HepG2 (cell line): ENCODE measurements around the gene NFATC3. TPM values are rescaled to one million over a fixed set of nuclear protein-coding genes. Genes with fewer than 3 reads are reported as not detected.

ENCODE experiments used
- ARHGAP35 ChIP-seq: sonication (generic); formaldehyde crosslinking; IDR thresholded peaks from 2 replicates; pipeline ENCODE4 v1.9.0; 2022; ENCODE audit warnings: mild to moderate bottlenecking, inconsistent platforms, moderate library complexity, missing genetic modification reagents, borderline replicate concordance
- ESRRA ChIP-seq: sonication (generic); formaldehyde crosslinking; IDR thresholded peaks from 2 replicates; pipeline ENCODE4 v1.5.1; 2020; ENCODE audit warnings: mild to moderate bottlenecking, low read depth, missing genetic modification reagents
- KMT2A ChIP-seq: sonication (generic); formaldehyde crosslinking; IDR thresholded peaks from 2 replicates; pipeline ENCODE4 v1.4.0; 2020; ENCODE audit warnings: missing genetic modification reagents
- MED8 ChIP-seq: sonication (generic); formaldehyde crosslinking; IDR thresholded peaks from 2 replicates; pipeline ENCODE4 v1.8.1; 2023; ENCODE audit warnings: mild to moderate bottlenecking, missing genetic modification reagents; ENCODE audit not compliant: insufficient replicate concordance
- MIER2 ChIP-seq: IDR thresholded peaks from 2 replicates; pipeline ENCODE4 v1.6.1; 2016; ENCODE audit warnings: missing biosample characterization, missing genetic modification reagents
- NRL ChIP-seq: sonication (generic); formaldehyde crosslinking; IDR thresholded peaks from 2 replicates; pipeline ENCODE4 v1.5.0; 2020; ENCODE audit warnings: missing genetic modification reagents, mild to moderate bottlenecking, moderate library complexity, borderline replicate concordance
- PHF8 ChIP-seq: sonication (generic); formaldehyde crosslinking; IDR thresholded peaks from 2 replicates; pipeline ENCODE4 v1.5.0; 2020; ENCODE audit warnings: missing genetic modification reagents
- PLSCR1 ChIP-seq: sonication (generic); formaldehyde crosslinking; IDR thresholded peaks from 2 replicates; pipeline ENCODE4 v1.5.0; 2020; ENCODE audit warnings: missing genetic modification reagents, mild to moderate bottlenecking, borderline replicate concordance
- POLR2AphosphoS2 ChIP-seq: IDR thresholded peaks from 2 replicates; pipeline ENCODE4 v1.6.1; 2011; ENCODE audit warnings: low read depth, low read length, improper control_type of control experiment
- RFXANK ChIP-seq: IDR thresholded peaks from 2 replicates; pipeline ENCODE4 v1.6.1; 2016
- SCMH1 ChIP-seq: sonication (generic); formaldehyde crosslinking; IDR thresholded peaks from 2 replicates; pipeline ENCODE4 v1.9.0; 2021; ENCODE audit warnings: missing genetic modification reagents, mild to moderate bottlenecking, borderline replicate concordance
- SIX1 ChIP-seq: sonication (generic); formaldehyde crosslinking; IDR thresholded peaks from 2 replicates; pipeline ENCODE4 v1.4.0; 2020; ENCODE audit warnings: missing genetic modification reagents, borderline replicate concordance
- TSC22D2 ChIP-seq: sonication (generic); formaldehyde crosslinking; IDR thresholded peaks from 2 replicates; pipeline ENCODE4 v1.5.1; 2020; ENCODE audit warnings: missing genetic modification reagents, mild to moderate bottlenecking, borderline replicate concordance
- U2AF2 ChIP-seq: fragments of 200-400 bp; formaldehyde crosslinking; IDR thresholded peaks from 2 replicates; pipeline ENCODE4 v1.6.1; 2017; ENCODE audit warnings: low read depth, mild to moderate bottlenecking, low read length
- ZFP90 ChIP-seq: sonication (generic); formaldehyde crosslinking; IDR thresholded peaks from 2 replicates; pipeline ENCODE4 v1.8.0; 2022; ENCODE audit warnings: missing genetic modification reagents, mild to moderate bottlenecking, inconsistent platforms, borderline replicate concordance
- ZFX ChIP-seq: sonication (generic); formaldehyde crosslinking; IDR thresholded peaks from 2 replicates; pipeline ENCODE4 v1.4.0; 2020; ENCODE audit warnings: mild to moderate bottlenecking, low read depth, missing genetic modification reagents, moderate library complexity
- ZNF331 ChIP-seq: sonication (generic); formaldehyde crosslinking; IDR thresholded peaks from 2 replicates; pipeline ENCODE4 v1.4.0; 2020; ENCODE audit warnings: missing genetic modification reagents
- ZNF460 ChIP-seq: sonication (generic); formaldehyde crosslinking; IDR thresholded peaks from 2 replicates; pipeline ENCODE4 v1.5.1; 2020; ENCODE audit warnings: missing genetic modification reagents, mild to moderate bottlenecking, borderline replicate concordance
- ZNF530 ChIP-seq: sonication (generic); formaldehyde crosslinking; IDR thresholded peaks from 2 replicates; pipeline ENCODE4 v1.5.0; 2020; ENCODE audit warnings: low read depth, mild to moderate bottlenecking, missing genetic modification reagents
- ZNF740 ChIP-seq: sonication (generic); formaldehyde crosslinking; IDR thresholded peaks from 2 replicates; pipeline ENCODE4 v1.4.0; 2020; ENCODE audit warnings: missing genetic modification reagents
- ZNF839 ChIP-seq: sonication (generic); formaldehyde crosslinking; IDR thresholded peaks from 2 replicates; pipeline ENCODE4 v1.4.0; 2020; ENCODE audit warnings: missing genetic modification reagents, mild to moderate bottlenecking, borderline replicate concordance
- ZNF883 ChIP-seq: sonication (generic); formaldehyde crosslinking; IDR thresholded peaks from 2 replicates; pipeline ENCODE4 v1.5.1; 2020; ENCODE audit warnings: mild to moderate bottlenecking, missing genetic modification reagents; ENCODE audit errors: not compliant biosample characterization
- polyA plus RNA-seq, 8 experiments: library from polyadenylated mRNA; depleted of rRNA in 3 of 8; stranded (reverse) in 7 of 8; unstranded in 1 of 8; fragments of >200 nt; fragmentation: Illumina TruSeq in 4 of 8; extraction: Trizol in 4 of 8; gene quantifications; 2 replicates each; pipeline versions ENCODE4 v1.2.1 to v1.2.3, GENCODE V29; 2011 to 2016; ENCODE audit warnings: low read depth in 4 of 8, missing spikeins in 1 of 8, mixed read lengths in 1 of 8; ENCODE audit not compliant: insufficient read depth in 1 of 8
- total RNA-seq, 5 experiments: library from RNA; depleted of rRNA; stranded (reverse); fragments of >200 nt; fragmentation: Illumina TruSeq; extraction: Trizol; gene quantifications; 2 replicates each; pipeline ENCODE4 v1.2.3, GENCODE V29; 2016; ENCODE audit warnings: low read depth in 1 of 5
- TF ChIP-seq, protein P1 (sequence below): sonication (generic); formaldehyde crosslinking; IDR thresholded peaks from 2 replicates; pipeline ENCODE4 v1.4.0; 2020; ENCODE audit warnings: low read depth, mild to moderate bottlenecking, missing genetic modification reagents
- TF ChIP-seq, protein P2 (sequence below): sonication (generic); formaldehyde crosslinking; IDR thresholded peaks from 2 replicates; pipeline ENCODE4 v1.4.0; 2020; ENCODE audit warnings: mild to moderate bottlenecking, missing genetic modification reagents
- TF ChIP-seq, protein P3 (sequence below): IDR thresholded peaks from 2 replicates; pipeline ENCODE4 v1.6.1; 2018; ENCODE audit warnings: missing genetic modification reagents, mild to moderate bottlenecking, missing compliant biosample characterization

The NFATC3 gene
- total and polyA plus RNA-seq, 2 of the 13 experiments (the other 11 are each of a cell fraction or from before 2014, with no cell fraction given), result 52.6 to 62.7 TPM

DNA sequence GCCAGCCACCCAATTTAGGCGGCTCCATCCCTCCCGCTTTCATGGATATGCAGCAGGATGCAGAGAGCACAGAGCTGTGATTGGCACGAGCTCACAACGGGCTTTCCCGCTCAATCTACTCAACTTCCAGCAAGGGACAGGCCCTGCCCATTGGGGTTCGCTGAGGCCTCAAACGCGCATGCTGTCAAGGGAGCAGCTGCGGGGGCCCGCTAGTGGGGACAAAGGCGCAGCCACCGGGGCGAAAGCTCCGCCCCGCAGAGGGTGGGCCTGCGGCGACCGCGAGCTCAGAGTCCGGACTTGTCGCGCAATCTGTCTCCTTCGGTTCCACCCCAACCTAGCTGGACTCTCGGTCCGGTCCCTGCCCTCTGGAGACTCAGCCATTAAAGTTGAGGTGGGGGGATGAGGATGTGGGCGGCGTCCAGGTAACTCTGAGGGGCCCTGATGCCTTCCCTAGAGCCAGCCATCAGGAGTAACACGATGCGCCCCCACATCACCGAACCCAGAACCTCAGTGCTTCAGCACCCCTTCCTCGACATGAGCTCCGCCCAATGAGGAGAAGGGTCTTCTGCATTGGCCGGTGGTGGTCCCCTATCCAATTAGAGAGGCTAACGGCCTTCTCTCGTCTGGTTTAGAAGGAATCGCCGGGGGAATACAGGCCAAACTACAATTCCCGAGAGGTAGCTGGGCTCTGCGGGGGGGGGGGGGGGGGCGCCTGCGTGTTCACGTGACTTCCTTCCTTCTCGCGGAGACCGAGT is 489 bp upstream of the NFATC3 start (continued):
- TF ChIP-seq, protein P1, sequence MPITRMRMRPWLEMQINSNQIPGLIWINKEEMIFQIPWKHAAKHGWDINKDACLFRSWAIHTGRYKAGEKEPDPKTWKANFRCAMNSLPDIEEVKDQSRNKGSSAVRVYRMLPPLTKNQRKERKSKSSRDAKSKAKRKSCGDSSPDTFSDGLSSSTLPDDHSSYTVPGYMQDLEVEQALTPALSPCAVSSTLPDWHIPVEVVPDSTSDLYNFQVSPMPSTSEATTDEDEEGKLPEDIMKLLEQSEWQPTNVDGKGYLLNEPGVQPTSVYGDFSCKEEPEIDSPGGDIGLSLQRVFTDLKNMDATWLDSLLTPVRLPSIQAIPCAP (CRISPR knock-in tag), result no peak; the same call in 1 of the 2 replicates
- TF ChIP-seq ZNF331 (CRISPR knock-in tag) (peak; percentile 95), PLSCR1 (CRISPR knock-in tag) (no peak; the same call in 1 of the 2 replicates), MED8 (CRISPR knock-in tag) (peak; percentile 17), ZFX (CRISPR knock-in tag) (peak; percentile 99), SCMH1 (no peak), ZNF883 (CRISPR knock-in tag) (peak; percentile 95), ESRRA (CRISPR knock-in tag) (peak; percentile 80), RFXANK (CRISPR knock-in tag) (0 out of 2 replicates have a peak, but pooled peaks have one; percentile 59), ZFP90 (CRISPR knock-in tag) (peak; percentile 97), POLR2AphosphoS2 (peak; percentile 96), NRL (CRISPR knock-in tag) (peak; percentile 96), ARHGAP35 (CRISPR knock-in tag) (peak; percentile 91), ZNF460 (peak; percentile 47; the same call in 1 of the 2 replicates), SIX1 (CRISPR knock-in tag) (no peak), ZNF530 (no peak), ZNF839 (CRISPR knock-in tag) (peak; percentile 97; the same call in 1 of the 2 replicates), KMT2A (CRISPR knock-in tag) (peak; percentile 93), ZNF740 (CRISPR knock-in tag) (no peak; the same call in 1 of the 2 replicates), TSC22D2 (peak; percentile 92), PHF8 (peak; percentile 85), U2AF2 (0 out of 2 replicates have a peak, but pooled peaks have one; percentile 25), MIER2 (CRISPR knock-in tag) (0 out of 2 replicates have a peak, but pooled peaks have one; percentile 34)
- TF ChIP-seq, protein P2, sequence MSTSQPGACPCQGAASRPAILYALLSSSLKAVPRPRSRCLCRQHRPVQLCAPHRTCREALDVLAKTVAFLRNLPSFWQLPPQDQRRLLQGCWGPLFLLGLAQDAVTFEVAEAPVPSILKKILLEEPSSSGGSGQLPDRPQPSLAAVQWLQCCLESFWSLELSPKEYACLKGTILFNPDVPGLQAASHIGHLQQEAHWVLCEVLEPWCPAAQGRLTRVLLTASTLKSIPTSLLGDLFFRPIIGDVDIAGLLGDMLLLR, result no peak
- TF ChIP-seq, protein P3, sequence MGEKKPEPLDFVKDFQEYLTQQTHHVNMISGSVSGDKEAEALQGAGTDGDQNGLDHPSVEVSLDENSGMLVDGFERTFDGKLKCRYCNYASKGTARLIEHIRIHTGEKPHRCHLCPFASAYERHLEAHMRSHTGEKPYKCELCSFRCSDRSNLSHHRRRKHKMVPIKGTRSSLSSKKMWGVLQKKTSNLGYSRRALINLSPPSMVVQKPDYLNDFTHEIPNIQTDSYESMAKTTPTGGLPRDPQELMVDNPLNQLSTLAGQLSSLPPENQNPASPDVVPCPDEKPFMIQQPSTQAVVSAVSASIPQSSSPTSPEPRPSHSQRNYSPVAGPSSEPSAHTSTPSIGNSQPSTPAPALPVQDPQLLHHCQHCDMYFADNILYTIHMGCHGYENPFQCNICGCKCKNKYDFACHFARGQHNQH (CRISPR knock-in tag), result peak; percentile 98
